H9 (cell line): Measurements from ENCODE around the gene MYBPHL. TPM values are rescaled to one million over a fixed set of nuclear protein-coding genes. Genes with fewer than 3 reads are reported as not detected.

Experiments used
- DNase-seq: peaks from one replicate; pipeline ENCODE4 v3.0.0-alpha.2; 2017
- H2AFZ ChIP-seq: one replicate; pipeline ENCODE4 v1.6.1; 2013; ENCODE audit warnings: mild to moderate bottlenecking, low read length, control low read depth, moderate library complexity
- H2AK5ac ChIP-seq: 2 replicates; pipeline ENCODE4 v1.6.1; 2013; ENCODE audit warnings: low read length, control low read depth, mixed read lengths; ENCODE audit not compliant: insufficient read length
- H2BK120ac ChIP-seq: one replicate; pipeline ENCODE4 v1.6.1; 2013; ENCODE audit warnings: low read depth, mild to moderate bottlenecking, low read length, control low read depth, inconsistent platforms; ENCODE audit not compliant: poor library complexity, severe bottlenecking
- H2BK12ac ChIP-seq: 2 replicates; pipeline ENCODE4 v1.6.1; 2013; ENCODE audit warnings: low read length, control low read depth, mixed read lengths, low read depth; ENCODE audit not compliant: insufficient read length
- H2BK15ac ChIP-seq: 2 replicates; pipeline ENCODE4 v1.6.1; 2013; ENCODE audit warnings: low read depth, low read length, control low read depth
- H2BK20ac ChIP-seq: one replicate; pipeline ENCODE4 v1.6.1; 2013; ENCODE audit warnings: low read depth, mild to moderate bottlenecking, low read length, control low read depth, inconsistent platforms; ENCODE audit not compliant: poor library complexity, severe bottlenecking
- H2BK5ac ChIP-seq: 2 replicates; pipeline ENCODE4 v1.6.1; 2013; ENCODE audit warnings: low read length, control low read depth, mixed read lengths; ENCODE audit not compliant: insufficient read length
- H3K14ac ChIP-seq: 2 replicates; pipeline ENCODE4 v1.6.1; 2013; ENCODE audit warnings: low read length, control low read depth; ENCODE audit not compliant: insufficient read depth
- H3K18ac ChIP-seq: 2 replicates; pipeline ENCODE4 v1.6.1; 2013; ENCODE audit warnings: low read depth, mild to moderate bottlenecking, mixed read lengths, low read length, control low read depth; ENCODE audit not compliant: insufficient read length
- H3K23ac ChIP-seq: 2 replicates; pipeline ENCODE4 v1.6.1; 2013; ENCODE audit warnings: low read length, control low read depth, mixed read lengths, low read depth; ENCODE audit not compliant: insufficient read length
- H3K23me2 ChIP-seq: 2 replicates; pipeline ENCODE4 v1.6.1; 2013; ENCODE audit warnings: low read depth, mild to moderate bottlenecking, mixed read lengths, low read length, control low read depth; ENCODE audit not compliant: insufficient read length, poor library complexity, severe bottlenecking
- H3K27ac ChIP-seq: 2 replicates; pipeline ENCODE4 v1.5.1; 2013; ENCODE audit warnings: low read length, control low read depth, mixed read lengths, low read depth; ENCODE audit not compliant: insufficient read length
- H3K27me3 ChIP-seq: 2 replicates; pipeline ENCODE4 v1.6.1; 2013; ENCODE audit warnings: low read length, control low read depth, inconsistent platforms; ENCODE audit not compliant: insufficient read depth
- H3K4ac ChIP-seq: 2 replicates; pipeline ENCODE4 v1.6.1; 2013; ENCODE audit warnings: low read depth, mild to moderate bottlenecking, control low read depth, inconsistent platforms, low read length, moderate library complexity
- H3K4me1 ChIP-seq: 2 replicates; pipeline ENCODE4 v1.6.1; 2013; ENCODE audit warnings: low read length, control low read depth, inconsistent platforms; ENCODE audit not compliant: insufficient read depth
- H3K4me2 ChIP-seq: 2 replicates; pipeline ENCODE4 v1.6.1; 2013; ENCODE audit warnings: low read length, control low read depth, mixed read lengths; ENCODE audit not compliant: insufficient read length, insufficient read depth
- H3K56ac ChIP-seq: 2 replicates; pipeline ENCODE4 v1.6.1; 2013; ENCODE audit warnings: low read depth, mild to moderate bottlenecking, mixed read lengths, low read length, control low read depth; ENCODE audit not compliant: insufficient read length
- H3K79me1 ChIP-seq: 2 replicates; pipeline ENCODE4 v1.6.1; 2013; ENCODE audit warnings: low read depth, mild to moderate bottlenecking, moderate library complexity, low read length, control low read depth, inconsistent platforms; ENCODE audit not compliant: insufficient read depth, poor library complexity, severe bottlenecking
- H3K79me2 ChIP-seq: 2 replicates; pipeline ENCODE4 v1.6.1; 2013; ENCODE audit warnings: low read length, control low read depth, inconsistent platforms; ENCODE audit not compliant: insufficient read depth
- H3K9ac ChIP-seq: 2 replicates; pipeline ENCODE4 v1.6.1; 2013; ENCODE audit warnings: low read length, control low read depth, mixed read lengths; ENCODE audit not compliant: insufficient read length; ENCODE audit errors: extremely low read depth
- H3K9me3 ChIP-seq: one replicate; pipeline ENCODE4 v1.6.1; 2013; ENCODE audit warnings: low read depth, low read length, inconsistent platforms; ENCODE audit not compliant: control insufficient read depth
- H3T11ph ChIP-seq: one replicate; pipeline ENCODE4 v1.6.1; 2013; ENCODE audit warnings: mild to moderate bottlenecking, low read length, control low read depth, inconsistent platforms
- H4K20me1 ChIP-seq: one replicate; pipeline ENCODE4 v1.6.1; 2013; ENCODE audit not compliant: control insufficient read depth, insufficient read length, insufficient read depth
- H4K5ac ChIP-seq: 2 replicates; pipeline ENCODE4 v1.6.1; 2013; ENCODE audit warnings: low read depth, mild to moderate bottlenecking, mixed read lengths, low read length, control low read depth; ENCODE audit not compliant: insufficient read length
- H4K8ac ChIP-seq: replicated peaks from 2 replicates; pipeline ENCODE4 v1.6.1; 2013; ENCODE audit warnings: low read length, control low read depth, mixed read lengths, low read depth; ENCODE audit not compliant: insufficient read length
- H4K91ac ChIP-seq: 2 replicates; pipeline ENCODE4 v1.6.1; 2013; ENCODE audit warnings: low read depth, mild to moderate bottlenecking, moderate library complexity, mixed read lengths, low read length, control low read depth; ENCODE audit not compliant: insufficient read length
- H3K27ac Mint-ChIP-seq, 3 experiments: 2 replicates in 2 of 3; 3 replicates in 1 of 3; pipeline ENCODE4 v1.8.0; 2020 to 2021; ENCODE audit warnings: mixed read lengths in 3 of 3, mild to moderate bottlenecking in 1 of 3, moderate library complexity in 1 of 3
- H3K27me3 Mint-ChIP-seq: 2 replicates; pipeline ENCODE4 v1.8.0; 2021; ENCODE audit warnings: low read depth, mild to moderate bottlenecking, moderate library complexity, mixed read lengths
- H3K36me3 Mint-ChIP-seq, 3 experiments: 2 replicates in 2 of 3; 3 replicates in 1 of 3; pipeline ENCODE4 v1.8.0; 2020 to 2021; ENCODE audit warnings: low read depth in 3 of 3, mixed read lengths in 3 of 3; ENCODE audit not compliant: insufficient read depth in 1 of 3
- H3K4me1 Mint-ChIP-seq, 2 experiments: 2 replicates each; pipeline ENCODE4 v1.8.0; 2020; ENCODE audit warnings: mixed read lengths in 2 of 2
- H3K4me3 Mint-ChIP-seq, 2 experiments: 2 replicates in 1 of 2; 3 replicates in 1 of 2; pipeline ENCODE4 v1.8.0; 2020 to 2021; ENCODE audit warnings: mild to moderate bottlenecking in 2 of 2, mixed read lengths in 2 of 2, moderate library complexity in 1 of 2
- H3K9me3 Mint-ChIP-seq, 2 experiments: 2 replicates in 1 of 2; 3 replicates in 1 of 2; pipeline ENCODE4 v1.8.0; 2020; ENCODE audit warnings: mild to moderate bottlenecking in 2 of 2, mixed read lengths in 2 of 2, moderate library complexity in 1 of 2
- CTCF ChIP-seq: fragments of 200-600 bp; sonication (generic); conservative IDR thresholded peaks from 3 replicates; pipeline ENCODE4 v1.8.0; 2021; ENCODE audit warnings: antibody characterized with exemption, mild to moderate bottlenecking
- WGBS: extraction: QIAGEN DNeasy Blood & Tissue Kit; methylation state at CpG from one replicate; pipeline ENCODE4 v1.1.7; 2013; ENCODE audit warnings: missing lambda C conversion rate, low lambda C conversion rate, mixed read lengths; ENCODE audit not compliant: insufficient read length; ENCODE audit errors: extremely low coverage; 5-methylcytosine and 5-hydroxymethylcytosine counted together
- total RNA-seq: library from RNA; stranded (reverse); gene quantifications from 2 replicates; pipeline ENCODE4 v1.2.1, GENCODE V29; 2021

Gene MYBPHL
- total RNA-seq, 1 experiment from 2014 or later: 0.59 TPM

GRCh38 chr1:109295712-109296415, 10.9 kb downstream of the MYBPHL start:
- Histone ChIP-seq H2BK15ac (no peak overlapping the region), H4K20me1 (no peaks in the 10 kb centered on the region), H3K79me2 (no peaks in the 10 kb centered on the region), H3K4me2 (no peak overlapping the region), H3K4me1 (no peaks in the 10 kb centered on the region), H2BK5ac (no peak overlapping the region), H3K14ac (no peak overlapping the region), H3K23me2 (no peaks in the 10 kb centered on the region), H3K9me3 (no peaks in the 10 kb centered on the region), H3K9ac (no peak overlapping the region), H2BK12ac (no peak overlapping the region), H3T11ph (no peak overlapping the region), H2AFZ (no peak overlapping the region), H3K18ac (no peak overlapping the region), H3K27ac (no peak overlapping the region), H4K91ac (no peak overlapping the region), H4K8ac (no peak overlapping the region), H2BK20ac (no peak overlapping the region), H3K79me1 (no peaks in the 10 kb centered on the region), H3K56ac (no peak overlapping the region), H3K27me3 (no peaks in the 10 kb centered on the region), H4K5ac (no peak overlapping the region), H2BK120ac (no peak overlapping the region), H2AK5ac (no peak overlapping the region), H3K4ac (no peak overlapping the region), H3K23ac (no peak overlapping the region)
- peaks cover 3% of the 10 kb centered on the region for H3K27me3 Mint-ChIP-seq
- H3K9me3 Mint-ChIP-seq: no peaks in the 10 kb centered on the region
- H3K27ac Mint-ChIP-seq: no peak overlapping the region
- no CpG with 5 or more reads among the region's 12 CpGs for WGBS
- peak; percentile 37; the same call in 2 of the 3 replicates for TF ChIP-seq CTCF
- peak; percentile 56 for DNase-seq
- H3K36me3 Mint-ChIP-seq: no peaks in the 10 kb centered on the region
- H3K4me1 Mint-ChIP-seq: peaks cover 18% of the 10 kb centered on the region in 2 experiments
- H3K4me3 Mint-ChIP-seq: no peak overlapping the region
